HG02981 (cell line): ENCODE results near the gene DOCK1.
"Not testable (repeated sequence)": the region's sequence is repeated elsewhere in the genome, so short reads cannot be mapped to it uniquely, and the experiment has no call there.

Experiments used
- ATAC-seq: cut with Tn5 transposase; IDR thresholded peaks from one replicate; pipeline ENCODE4 v1.9.1; 2021; ENCODE audit warnings: mild to moderate bottlenecking, moderate library complexity; ENCODE audit not compliant: unreplicated experiment

DOCK1 gene

GRCh38 chr10:126924180-126924914 is 19.1 kb downstream of the DOCK1 start:
- no peak for ATAC-seq

- no peak for ATAC-seq
These were observed 19.7 kb downstream of the DOCK1 start for GRCh38 chr10:126924915-126925300.

- no peak for ATAC-seq
These were observed 21.3 kb downstream of the DOCK1 start for GRCh38 chr10:126926568-126926967.

GRCh38 chr10:126927799-126928198 is 22.6 kb downstream of the DOCK1 start:
- ATAC-seq: no peak

GRCh38 chr10:126928274-126928673 is 23.0 kb downstream of the DOCK1 start:
- ATAC-seq: no peak

GRCh38 chr10:126929391-126929790 is 24.2 kb downstream of the DOCK1 start:
- ATAC-seq: no peak

- no peak for ATAC-seq
These were observed 25.1 kb downstream of the DOCK1 start for GRCh38 chr10:126930131-126930882.

- ATAC-seq: no peak
These were observed 25.8 kb downstream of the DOCK1 start for GRCh38 chr10:126930883-126931503.

- no peak for ATAC-seq
These were observed 26.3 kb downstream of the DOCK1 start for GRCh38 chr10:126931544-126931943.

- ATAC-seq: no peak
These were observed 27.3 kb downstream of the DOCK1 start for GRCh38 chr10:126932516-126932915.

- ATAC-seq: no peak
These were observed 27.9 kb downstream of the DOCK1 start for GRCh38 chr10:126933116-126933515.

- ATAC-seq: no peak
These were observed 30.2 kb downstream of the DOCK1 start for GRCh38 chr10:126935263-126935946.

GRCh38 chr10:126937026-126937425 is 31.8 kb downstream of the DOCK1 start:
- ATAC-seq: no peak

GRCh38 chr10:126938121-126938520 is 32.9 kb downstream of the DOCK1 start:
- not testable (repeated sequence) for ATAC-seq

GRCh38 chr10:126939706-126940105 is 34.5 kb downstream of the DOCK1 start:
- ATAC-seq: no peak

- ATAC-seq: no peak
These were observed 35.6 kb downstream of the DOCK1 start for GRCh38 chr10:126940670-126941310.

GRCh38 chr10:126944191-126944590 is 39.0 kb downstream of the DOCK1 start:
- ATAC-seq: no peak

- no peak for ATAC-seq
These were observed 40.3 kb downstream of the DOCK1 start for GRCh38 chr10:126945351-126946030.

- ATAC-seq: no peak
These were observed 41.5 kb downstream of the DOCK1 start for GRCh38 chr10:126946746-126947145.
